GM20431 (cell line): Measurements from ENCODE around the gene FUCA2.

Experiments used
- in situ Hi-C: fragments of 300-500 bp; cut with MseI, MboI; formaldehyde crosslinking; loops from one replicate; pipeline ENCODE4 v1.15.0; 2020; ENCODE audit warnings: low sequenced_read_pairs; ENCODE audit not compliant: unreplicated experiment

Gene FUCA2

DNA sequence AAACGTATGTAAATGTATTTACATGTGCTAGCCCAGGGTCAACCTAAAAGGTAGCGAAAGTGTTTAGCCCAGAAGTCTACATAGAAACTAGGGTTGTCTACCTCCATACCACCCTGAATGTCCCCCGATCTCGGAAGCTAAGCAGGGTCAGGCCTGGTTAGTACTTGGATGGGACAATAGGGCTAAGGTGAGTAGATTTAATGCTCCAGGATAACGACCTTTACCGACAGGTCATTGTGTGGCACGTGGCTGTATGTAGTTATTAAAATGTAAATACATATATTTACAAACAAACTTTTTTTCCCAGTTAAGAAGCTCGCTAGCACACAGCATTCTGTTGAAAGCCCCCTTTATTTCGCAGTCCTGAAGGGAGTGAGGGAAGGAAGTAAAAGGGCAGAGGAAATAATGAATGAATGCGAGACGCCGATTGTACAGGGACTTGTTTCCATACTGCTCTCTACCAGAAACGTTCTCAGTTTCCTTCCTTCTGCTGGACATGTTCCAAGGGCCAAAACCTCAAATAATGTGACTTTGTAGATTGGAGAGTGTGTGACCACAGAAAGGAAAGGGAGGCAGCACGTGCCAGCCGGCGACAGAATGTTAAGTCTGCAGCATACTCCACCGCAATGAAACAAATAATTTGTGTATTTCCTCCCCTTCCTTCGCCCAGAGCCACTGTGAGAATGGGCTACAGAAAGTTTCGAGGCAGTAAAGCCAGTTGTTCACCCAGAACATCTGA, 61.6 kb downstream of the FUCA2 start:
- in situ Hi-C loops: loop anchor here (25.0 kb wide), 1 partner anchor 763 kb away; no protein-coding TSS in a partner anchor

- in situ Hi-C loops: loop anchor here (25.0 kb wide), 1 partner anchor 762 kb away; no protein-coding TSS in a partner anchor
Measured at GRCh38 chr6:143449082-143449713, 62.3 kb downstream of the FUCA2 start.

DNA sequence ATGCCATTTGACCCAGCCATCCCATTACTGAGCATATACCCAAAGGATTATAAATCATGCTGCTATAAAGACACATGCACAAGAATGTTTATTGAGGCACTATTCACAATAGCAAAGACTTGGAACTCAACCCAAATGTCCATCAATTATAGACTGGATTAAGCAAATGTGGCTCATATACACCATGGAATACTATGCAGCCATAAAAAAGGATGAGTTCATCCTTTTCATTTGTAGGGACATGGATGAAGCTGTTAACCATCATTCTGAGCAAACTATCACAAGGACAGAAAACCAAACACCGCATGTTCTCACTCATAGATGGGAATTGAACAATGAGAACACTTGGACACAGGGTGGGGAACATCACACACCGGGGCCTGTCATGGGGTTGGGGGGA, 63.7 kb downstream of the FUCA2 start:
- in situ Hi-C loops: loop anchor here (25.0 kb wide), 1 partner anchor 761 kb away; no protein-coding TSS in a partner anchor
